C4-2B (cell line): ENCODE data around the gene MTNR1A.

Experiments
- CTCF ChIP-seq: fragments of 450-650 bp; conservative IDR thresholded peaks from 2 replicates; pipeline ENCODE4 v1.5.1; 2017; ENCODE audit warnings: mild to moderate bottlenecking
- ZFX ChIP-seq: fragments of 450-650 bp; IDR thresholded peaks from 2 replicates; pipeline ENCODE4 v1.6.1; 2017

- TF ChIP-seq CTCF (no peak), ZFX (no peak)
Observed at GRCh38 chr4:186584912-186585311, 29.5 kb upstream of the MTNR1A start.
